GM04503 (cell line): ENCODE measurements around the gene IRF2.
A peak's percentile ranks its signal among the peaks of the same experiment; 100 is the strongest.

Experiments
- DNase-seq: peaks from one replicate; pipeline ENCODE4 v3.0.0-alpha.2; 2012; ENCODE audit warnings: low read depth

Gene IRF2

DNA sequence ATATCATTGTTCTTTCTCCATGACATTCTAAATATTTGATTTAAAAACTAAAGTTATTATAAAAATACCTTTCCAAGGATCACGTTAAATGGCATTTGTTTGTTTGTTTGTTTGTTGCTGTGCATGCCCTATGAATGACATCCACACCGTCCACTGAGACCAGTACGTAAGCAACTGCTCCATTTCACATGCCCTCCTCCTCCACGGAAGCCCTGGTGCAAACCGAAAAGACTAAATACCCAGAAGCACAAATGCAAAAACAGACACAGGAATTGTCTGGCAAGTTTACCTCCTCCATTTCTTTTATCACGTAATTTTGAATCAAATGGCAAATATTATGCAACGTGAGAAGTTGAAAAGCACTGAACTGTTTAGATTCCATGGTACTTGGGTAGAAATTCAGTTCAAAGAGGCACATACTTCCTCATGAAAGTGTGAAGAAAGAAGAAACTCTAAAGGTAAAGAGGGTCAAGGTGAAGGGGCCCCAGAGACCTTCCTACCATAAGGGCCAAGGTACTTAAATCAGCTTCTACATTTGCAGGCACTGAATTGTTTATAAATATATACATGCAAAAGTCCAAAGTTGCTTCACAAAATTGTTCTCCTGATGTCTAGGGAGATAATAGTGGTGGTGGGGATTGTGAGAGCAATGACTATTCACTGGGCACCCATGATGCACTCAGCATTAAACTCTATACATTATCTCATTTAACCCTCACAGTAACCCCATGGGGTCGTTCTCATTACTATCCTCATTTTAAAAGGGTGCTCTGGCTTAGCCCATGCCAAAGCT is 23.4 kb downstream of the IRF2 start:
- no peak for DNase-seq

DNA sequence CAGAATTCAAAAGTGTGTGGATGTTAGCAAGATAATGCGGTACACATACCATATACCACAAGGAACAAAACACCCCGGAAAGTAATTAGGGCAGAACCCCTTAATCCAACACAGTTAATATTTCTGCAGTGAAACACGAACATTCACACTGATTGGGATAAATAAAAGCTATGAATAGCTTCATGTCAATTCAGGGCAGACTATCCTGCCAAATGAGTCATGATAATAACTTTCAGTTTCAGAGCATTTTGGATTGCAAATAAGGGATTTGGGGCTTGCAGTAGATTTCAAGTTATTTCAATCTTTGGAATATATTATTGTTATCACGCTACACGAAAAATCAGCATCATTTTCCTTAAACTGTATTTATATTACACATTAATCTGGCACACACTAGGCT is 24.3 kb downstream of the IRF2 start:
- DNase-seq, result peak; percentile 54

DNA sequence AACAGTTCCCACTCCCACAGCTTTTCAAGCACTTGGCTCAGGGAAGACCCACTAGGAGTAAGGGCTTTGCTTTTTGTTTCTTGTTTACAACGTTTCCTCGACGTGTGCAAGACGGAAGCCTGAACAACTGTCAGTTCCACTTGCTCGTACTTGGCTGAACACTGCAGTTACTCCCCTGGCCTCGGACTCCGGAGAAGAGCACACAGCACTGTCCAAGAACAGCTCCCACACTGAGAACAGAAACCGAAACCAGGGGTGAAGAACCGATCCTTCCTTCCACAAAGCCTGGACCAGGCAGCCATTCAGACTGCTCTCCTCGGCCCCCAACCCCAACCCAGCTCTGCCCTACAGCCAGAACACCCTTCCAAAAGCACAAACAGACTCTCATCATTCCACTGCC is 25.5 kb downstream of the IRF2 start:
- DNase-seq, result no peak

DNA sequence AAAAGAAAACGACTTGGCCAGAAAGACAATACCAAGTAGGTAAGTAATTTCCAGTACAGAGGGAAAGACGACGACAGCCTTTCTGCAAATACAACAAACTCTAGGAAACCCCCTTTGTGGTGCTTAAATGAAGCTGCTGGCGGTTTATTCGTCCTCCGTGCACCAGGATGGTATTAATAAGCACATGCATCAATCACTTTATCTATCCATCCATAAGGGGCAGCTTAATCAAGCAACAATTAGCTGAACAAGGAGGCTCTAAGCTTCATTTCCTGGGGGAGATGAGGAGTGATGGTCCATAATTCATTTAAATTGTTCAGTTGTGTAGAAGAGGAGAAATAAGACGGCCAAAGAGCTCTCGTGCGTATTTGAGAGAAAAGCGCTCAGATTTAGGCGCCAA is 26.2 kb downstream of the IRF2 start:
- no peak for DNase-seq

DNA sequence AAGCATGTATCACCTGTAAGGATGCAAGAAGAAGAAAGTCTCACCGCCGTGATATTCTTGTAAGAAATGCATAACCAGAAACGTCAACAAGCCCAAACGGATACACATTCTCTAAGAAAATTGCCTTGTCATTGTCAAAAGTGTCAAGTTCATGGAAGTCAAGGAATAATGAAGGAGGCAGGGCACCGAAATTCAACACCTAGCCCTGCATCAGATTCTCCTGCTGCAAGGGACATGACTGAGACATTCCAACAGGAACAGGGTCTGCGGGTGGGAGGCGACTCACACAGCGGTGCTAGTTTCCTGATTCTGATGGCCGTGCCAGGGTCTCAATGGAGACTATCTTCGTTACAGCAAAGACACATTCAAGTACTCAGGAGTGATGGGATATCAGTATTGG is 26.7 kb downstream of the IRF2 start:
- DNase-seq, result no peak

DNA sequence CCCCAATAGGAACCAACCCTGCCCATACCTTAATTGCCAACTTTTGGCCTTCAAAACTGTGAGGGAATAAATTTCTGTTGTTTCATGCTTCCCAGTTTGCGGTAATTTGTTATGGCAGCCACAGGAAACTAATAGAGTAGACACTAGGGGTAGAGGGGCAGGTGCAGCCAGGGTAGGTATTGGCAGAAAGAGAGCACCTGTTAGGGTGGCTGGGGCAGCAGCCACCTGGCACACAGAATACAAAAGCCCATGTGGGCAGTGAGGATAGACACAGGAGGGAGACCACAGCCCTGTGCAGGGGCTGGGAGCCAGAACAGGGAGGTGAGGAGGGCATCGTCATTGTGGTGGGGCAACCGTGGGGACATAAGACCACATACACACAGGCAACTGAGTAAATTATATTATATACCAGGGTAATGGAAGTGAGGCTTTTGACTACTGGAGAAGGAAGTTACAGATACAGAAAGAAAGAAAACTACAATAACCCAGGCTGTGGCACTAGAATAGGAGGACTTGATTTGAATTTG is 28.2 kb downstream of the IRF2 start:
- no peak for DNase-seq

DNA sequence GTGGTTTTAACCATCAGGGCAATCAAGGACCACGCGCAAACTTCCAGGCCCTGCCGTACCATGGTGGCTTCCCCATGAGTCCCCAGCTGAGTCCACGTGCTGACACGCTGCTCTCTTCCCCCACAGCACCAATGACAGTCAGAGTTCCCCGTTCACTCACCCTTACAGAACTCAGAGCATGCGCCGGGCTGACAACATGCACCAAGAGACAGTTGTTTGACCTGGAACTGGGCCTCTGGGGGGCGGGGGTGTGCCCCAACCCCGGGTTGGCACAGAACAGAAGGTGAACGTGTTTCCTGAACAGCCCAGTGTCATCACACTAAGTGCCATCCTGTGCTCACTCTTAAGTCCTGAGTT is 29.4 kb downstream of the IRF2 start:
- DNase-seq, result no peak

DNA sequence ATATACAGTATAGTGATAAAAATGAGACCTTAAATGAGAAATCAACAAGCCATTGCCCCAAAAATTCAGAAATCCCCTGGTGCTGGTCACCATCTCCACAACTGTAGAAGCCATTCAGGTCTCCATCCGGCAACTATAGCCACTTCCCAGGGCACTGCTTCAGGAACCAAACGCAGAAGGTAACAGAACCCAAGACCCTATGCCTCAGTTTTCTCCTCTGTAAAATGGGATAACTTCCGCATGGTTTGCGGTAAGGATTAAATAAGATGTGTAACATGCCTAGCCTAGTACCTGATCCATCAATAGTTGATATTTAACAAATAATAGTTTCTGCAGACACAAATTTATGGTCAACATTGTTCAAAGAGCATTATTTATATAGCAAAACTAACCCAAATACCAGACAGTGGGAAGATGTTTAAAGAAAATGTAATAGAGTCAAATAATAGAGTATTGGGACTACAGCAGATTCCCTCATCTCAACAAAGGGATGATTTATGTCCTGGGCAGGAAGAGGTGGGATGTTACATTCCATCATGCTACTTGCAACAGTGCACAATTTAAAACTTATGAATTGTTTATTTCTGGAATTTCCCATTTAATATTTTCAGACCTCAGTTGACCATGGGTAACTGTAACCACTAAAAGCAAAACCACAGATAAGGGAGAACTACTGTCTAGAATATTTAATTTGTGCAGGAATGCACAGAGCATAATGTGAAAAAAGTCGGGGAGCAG is 30.0 kb downstream of the IRF2 start:
- no peak for DNase-seq

DNA sequence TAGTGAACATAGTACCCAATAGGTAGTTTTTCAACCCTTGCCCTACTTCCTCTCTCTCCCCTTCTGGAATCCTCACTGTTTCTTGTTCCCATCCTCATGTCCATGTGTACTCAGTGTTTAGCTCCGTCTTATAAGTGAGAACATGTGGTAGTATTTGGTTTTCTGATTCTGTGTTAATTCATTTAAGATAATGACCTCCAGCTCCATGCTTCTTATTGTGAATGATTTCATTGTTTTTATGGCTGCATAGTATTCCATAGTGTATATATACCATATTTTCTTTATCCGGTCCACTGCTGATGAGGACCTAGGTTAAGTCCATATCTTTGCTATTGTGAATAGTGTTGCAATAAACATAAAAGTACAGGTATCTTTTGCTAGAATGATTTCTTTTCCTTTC is 31.0 kb downstream of the IRF2 start:
- DNase-seq, result no peak

DNA sequence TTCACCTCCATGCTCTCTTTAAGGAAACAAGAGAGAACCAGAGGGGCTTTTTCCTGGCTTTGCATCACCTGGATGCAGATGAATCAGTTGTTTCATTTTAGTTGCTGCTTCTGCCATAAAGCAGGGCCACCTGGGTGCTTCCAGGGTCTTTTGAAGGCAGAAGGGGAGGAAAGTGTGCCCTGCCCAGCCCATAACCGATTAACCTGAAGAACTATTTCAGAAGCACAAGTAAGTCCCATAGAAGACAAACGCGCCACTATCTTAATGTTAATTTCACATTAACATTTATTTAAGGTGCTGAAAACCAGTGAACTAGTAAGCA is 32.1 kb downstream of the IRF2 start:
- no peak for DNase-seq

DNA sequence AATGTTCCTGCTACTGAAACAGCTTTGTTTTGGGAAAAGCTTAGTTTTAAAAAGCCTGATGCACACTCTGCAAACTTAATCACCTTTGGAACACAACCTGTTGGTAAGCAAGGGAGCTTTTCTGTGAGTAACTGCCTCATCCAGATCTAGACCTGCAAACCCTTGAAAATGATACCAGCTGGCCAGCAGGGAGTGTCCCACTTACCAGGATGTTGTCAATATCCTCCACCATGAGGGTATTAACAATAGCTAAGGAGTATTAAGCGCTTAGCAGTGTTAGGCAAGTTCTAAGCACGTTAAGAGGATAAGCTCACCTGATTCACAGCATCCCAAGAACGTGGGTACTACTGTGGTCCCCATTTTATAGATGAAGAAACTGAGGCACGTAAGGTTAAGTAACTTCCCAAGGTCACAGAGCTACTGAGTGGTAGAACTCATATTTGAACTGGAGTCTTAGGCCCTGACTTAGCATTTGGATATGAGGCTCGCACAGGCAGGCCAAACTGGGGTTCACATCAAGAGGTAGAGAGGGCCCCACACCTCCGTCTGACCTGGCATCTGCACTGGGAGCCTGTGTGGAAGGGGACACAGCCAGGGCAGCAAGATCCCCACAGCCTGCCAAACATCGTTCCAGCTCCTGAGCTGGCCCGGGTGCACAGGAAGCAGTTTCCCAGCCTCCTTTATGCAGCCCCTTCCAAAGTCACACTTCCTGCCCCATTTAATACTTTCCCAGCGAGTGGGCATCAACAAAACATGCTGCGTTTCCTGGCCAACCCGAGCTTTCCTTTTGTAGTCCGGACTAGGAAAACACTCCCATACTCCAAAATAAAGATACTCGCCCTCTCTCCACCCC is 32.7 kb downstream of the IRF2 start:
- no peak for DNase-seq

DNA sequence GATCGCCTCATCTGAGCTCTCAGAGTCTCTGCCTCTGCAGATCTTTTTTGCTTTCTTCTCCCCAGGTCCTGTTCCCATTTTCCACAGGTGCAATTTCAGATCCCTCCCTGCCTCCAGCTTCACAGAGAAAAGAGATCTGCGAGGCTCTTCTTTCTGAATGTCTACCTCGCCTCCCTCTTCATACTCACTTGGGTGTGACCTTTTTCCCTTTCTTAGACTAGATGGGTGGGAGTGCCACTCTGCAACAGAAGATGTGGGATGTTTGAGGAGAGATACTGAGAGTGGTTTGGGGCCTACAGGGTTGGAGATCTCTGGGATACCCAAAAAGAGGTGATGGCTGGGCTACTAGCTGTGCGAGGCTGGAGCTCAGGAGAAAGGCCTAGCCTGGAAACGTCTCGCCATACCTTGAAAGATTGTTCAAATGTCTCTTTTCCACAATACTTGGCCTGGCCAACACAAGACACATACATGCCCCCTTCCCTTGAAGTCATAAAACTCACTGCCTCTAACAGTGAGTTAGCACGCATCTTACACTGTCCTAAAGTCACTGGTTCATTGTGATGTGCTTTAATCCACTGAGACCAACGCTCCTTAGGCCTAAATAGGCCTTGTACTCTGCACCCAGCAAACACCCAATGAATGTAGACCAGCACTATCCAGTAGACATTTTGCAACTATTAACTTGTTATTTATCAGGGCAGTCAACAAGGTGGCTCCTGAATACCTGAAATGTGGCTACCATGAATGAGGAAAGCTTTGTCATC is 33.6 kb downstream of the IRF2 start:
- DNase-seq, result no peak

DNA sequence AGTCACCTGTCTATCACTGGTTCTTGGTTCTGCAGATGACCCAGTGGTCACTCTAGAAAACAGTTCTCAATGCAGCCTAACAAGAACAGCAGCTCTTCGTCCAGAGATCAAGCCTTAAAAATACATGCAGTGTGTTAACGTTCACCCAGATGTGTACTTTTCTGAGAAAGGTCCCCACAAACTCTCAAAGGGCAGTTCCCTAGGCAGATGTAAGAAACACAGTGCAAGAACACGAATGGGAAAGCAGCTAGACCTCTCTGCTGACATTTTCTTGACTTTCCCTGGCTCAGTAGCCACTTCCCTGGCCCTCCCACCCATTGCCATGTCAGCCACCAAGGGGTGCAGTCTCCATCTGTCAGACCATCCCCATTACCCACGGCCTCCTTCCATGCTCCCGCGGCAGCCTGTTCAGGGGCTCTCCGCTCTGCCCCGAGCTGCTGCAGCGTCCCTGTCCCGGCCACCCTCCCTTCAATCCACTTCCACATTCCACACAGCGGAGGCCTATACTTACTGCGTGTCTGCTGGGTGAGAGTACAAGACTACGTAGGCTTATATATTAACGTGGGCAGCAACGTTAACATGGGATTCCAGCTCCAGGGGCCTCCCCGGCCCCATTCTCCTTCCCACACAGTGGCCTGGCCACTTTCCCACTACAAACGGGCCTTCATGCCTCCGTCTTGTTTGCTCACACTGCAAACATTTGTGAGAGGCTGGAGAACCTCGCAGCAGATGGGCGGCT is 34.3 kb downstream of the IRF2 start:
- DNase-seq, result no peak

DNA sequence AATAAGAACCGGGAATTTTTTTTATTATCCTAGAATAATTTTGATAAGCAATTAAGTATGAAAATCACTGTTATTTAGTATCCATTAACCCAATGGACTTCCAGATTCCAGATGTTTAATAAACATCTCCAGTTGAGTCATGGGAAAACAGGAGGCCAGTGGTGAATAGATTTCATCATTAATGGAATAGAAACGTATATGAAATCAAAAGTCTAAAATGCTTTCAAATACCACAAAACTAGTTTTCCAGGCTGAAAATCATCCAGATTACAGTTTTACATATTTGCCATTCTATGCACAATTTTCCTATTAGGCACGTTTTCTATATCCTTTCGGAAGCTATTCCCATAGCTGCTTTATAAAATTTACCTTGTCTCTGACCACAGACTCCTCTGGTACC is 35.0 kb downstream of the IRF2 start:
- no peak for DNase-seq

DNA sequence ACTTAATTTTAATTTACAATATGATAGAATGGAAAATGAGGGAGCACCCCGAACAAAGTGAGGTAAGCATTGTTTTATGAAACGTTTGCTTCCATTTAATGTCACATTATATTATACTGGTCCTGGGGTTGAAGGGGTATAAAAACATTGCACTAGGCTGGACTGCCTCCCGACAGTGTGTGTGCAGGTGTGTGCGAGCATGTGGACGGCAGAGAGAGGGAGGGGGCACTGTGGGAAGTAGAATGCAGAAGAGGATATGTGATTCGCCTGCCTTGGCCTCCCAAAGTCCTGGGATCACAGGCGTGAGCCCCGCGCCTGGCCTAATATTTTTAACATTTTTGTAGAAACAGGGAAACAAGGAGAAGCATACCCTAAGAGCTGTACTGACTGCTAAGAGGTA is 36.0 kb downstream of the IRF2 start:
- DNase-seq, result no peak

DNA sequence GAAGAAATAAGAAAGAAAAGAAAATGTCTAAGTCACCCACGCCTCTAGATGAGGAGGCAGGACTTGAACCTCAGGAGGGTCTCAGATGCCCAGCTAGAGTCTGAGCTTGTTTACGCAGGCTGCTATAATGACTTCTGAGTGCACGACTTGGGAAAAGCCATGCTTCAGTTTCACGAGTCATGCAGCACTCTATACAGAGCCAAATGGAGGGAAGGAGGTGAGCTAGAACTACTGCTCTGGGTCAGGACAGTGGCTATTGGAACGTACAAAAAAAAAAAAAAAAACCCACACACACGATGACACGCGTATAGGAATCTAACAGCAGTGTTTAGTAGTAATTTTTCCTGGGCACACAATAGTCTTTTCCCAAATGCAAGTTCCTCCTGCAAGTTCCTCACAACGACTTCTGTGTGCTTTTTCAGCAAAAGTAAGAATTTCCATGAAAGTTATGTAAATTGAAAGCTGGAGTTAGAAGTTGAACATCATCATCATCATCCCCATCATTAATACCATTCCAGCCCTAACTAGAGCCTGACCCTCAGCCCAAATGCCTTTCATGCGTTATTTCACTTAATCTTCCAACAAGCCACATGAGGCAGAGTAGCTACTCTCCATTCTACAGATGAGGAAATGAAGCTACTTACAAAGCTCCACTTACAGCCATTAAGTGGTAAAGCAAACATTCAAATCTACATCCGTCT is 36.6 kb downstream of the IRF2 start:
- DNase-seq, result no peak

DNA sequence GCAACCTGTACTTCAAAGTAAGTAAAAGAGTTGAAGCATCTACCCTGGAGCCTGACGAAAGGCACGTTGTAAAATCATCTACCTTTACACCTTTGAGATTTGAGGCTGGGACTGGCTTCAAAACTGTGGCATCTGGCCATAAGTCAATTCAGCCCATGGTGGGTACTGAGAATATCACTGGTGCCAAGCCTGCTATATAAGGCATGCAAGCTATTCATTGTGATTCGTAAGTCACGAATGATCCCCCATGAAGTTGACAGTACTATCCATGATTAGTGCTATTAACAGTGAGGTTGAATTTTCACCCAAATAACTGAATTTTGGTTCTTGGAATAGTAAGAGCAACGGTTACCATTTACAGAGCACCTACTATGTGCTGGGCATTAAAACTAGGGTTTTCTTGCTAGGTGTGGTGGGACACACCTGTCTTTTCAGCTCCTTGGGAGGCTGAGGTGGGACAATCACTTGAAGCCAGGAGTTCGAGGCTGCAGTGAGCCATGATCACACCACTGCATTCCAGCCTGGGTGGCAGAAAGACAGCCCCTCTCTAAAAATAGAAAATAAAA is 39.8 kb downstream of the IRF2 start:
- no peak for DNase-seq

DNA sequence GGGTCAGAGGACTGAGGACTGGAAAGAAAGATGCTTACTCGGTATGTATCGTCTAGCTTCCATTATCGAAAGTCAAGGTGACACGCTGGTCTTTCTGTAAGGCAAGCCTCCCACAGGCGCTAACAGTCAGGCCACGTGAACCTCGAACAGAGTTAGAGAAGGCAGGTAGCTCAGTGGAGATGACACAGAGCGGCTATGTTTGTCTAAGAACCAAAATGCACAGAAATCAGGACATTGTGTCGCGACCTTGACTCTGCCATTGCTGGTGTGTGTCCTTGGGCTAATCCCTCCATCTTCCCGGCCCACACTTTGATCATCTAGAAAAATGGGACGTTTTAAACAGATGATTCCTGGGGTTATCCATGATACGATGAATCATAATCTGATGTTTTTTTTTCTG is 40.3 kb downstream of the IRF2 start:
- DNase-seq, result no peak

DNA sequence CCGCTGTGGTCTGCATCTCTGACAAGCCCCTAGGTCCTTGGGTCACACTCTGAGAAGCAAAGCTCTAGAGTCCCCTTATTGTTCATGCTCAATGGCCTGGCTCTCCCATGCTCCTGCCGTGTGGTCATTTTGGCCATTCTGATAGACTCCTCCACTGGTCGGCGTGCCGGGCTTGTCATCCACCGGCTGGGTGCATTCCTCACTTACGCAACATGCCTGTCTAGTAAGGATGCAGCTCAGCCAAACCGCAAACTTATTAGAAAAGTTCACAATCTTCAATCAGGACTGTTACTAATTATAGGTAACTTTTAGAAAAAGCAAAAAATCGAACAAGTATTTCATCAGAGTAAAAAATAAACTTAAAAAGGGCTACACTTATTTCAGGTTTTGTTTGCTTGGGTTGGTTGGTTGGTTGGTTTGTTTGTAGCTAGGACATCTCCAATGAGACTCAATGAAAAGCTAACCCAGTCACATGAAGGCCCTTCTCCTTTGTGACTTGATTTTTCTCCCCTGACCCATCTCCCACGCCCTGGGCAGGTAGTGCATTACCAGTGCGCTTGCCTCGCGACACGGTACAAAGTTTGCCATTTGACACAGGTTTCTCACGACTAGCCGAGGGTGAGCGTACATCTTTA is 41.0 kb downstream of the IRF2 start:
- DNase-seq, result no peak
